Neural crest cell (in vitro differentiated cells): ENCODE data around the gene PDHX. TPM values are rescaled to one million over a fixed set of nuclear protein-coding genes. Genes with fewer than 3 reads are reported as not detected.

Experiments used
- DNase-seq: peaks from one replicate; pipeline ENCODE4 v3.0.0; 2021; ENCODE audit warnings: low read depth, mixed read lengths, low spot score
- H3K27ac Mint-ChIP-seq: one replicate; pipeline ENCODE4 v1.8.0; 2021; ENCODE audit warnings: mild to moderate bottlenecking, mixed read lengths; ENCODE audit not compliant: unreplicated experiment
- H3K27me3 Mint-ChIP-seq: 2 replicates; pipeline ENCODE4 v1.8.0; 2021; ENCODE audit warnings: low read depth, mild to moderate bottlenecking, mixed read lengths
- H3K36me3 Mint-ChIP-seq: 2 replicates; pipeline ENCODE4 v1.8.0; 2021; ENCODE audit warnings: low read depth, mild to moderate bottlenecking, mixed read lengths
- H3K4me1 Mint-ChIP-seq: 2 replicates; pipeline ENCODE4 v1.8.0; 2021; ENCODE audit warnings: mixed read lengths
- H3K4me3 Mint-ChIP-seq: one replicate; pipeline ENCODE4 v1.8.0; 2021; ENCODE audit warnings: mild to moderate bottlenecking, mixed read lengths
- H3K9me3 Mint-ChIP-seq: 2 replicates; pipeline ENCODE4 v1.8.0; 2021; ENCODE audit warnings: mixed read lengths
- total RNA-seq: library from RNA; stranded (reverse); gene quantifications from 2 replicates; pipeline ENCODE4 v1.2.1, GENCODE V29; 2021
- TF ChIP-seq, protein P1 (sequence below): fragments of 200-600 bp; sonication (generic); conservative IDR thresholded peaks from 2 replicates; pipeline ENCODE4 v1.5.0; 2021; ENCODE audit warnings: antibody characterized with exemption, mild to moderate bottlenecking

Gene PDHX
- total RNA-seq, 1 donor from 2014 or later, result 38.6 TPM

DNA sequence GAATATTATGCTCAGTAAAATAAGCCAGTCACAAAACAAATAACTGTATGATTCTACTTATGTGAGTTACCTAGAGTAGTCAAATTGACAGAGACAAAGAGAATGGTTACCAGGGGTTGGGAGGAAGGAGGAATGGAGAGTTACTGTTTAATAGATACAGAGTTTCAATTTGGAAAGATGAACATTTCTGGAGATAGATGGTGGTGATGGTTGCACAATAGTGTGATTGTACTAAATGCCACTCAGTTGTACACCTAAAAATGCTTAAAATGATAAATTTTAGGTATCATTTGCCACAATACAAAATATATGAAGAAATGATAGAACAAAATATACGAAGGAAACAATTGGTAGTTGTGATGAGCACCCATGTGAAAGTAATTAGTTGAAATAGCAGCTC is 43.4 kb downstream of the PDHX start:
- Mint-ChIP-seq H3K4me1 (no peaks in the 10 kb centered on the region), H3K27ac (no peak overlapping the region)

DNA sequence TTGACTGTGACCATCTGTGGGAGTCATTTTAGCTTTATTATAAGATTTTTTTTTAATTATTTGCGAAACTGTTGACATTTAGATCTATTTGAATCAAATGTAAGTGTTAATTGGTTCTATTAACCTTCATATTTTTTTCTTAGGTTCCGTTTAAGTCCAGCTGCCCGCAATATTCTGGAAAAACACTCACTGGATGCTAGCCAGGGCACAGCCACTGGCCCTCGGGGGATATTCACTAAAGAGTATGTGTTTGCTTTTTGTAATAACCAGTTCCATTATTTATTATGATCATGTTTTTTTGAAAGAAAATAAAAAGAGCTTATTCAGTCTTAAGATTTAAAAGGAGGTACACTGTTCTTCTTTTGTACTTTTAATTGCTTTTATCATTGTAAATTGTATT is 43.9 kb downstream of the PDHX start:
- no peaks in the 10 kb centered on the region for H3K9me3 Mint-ChIP-seq
- TF ChIP-seq, protein P1, sequence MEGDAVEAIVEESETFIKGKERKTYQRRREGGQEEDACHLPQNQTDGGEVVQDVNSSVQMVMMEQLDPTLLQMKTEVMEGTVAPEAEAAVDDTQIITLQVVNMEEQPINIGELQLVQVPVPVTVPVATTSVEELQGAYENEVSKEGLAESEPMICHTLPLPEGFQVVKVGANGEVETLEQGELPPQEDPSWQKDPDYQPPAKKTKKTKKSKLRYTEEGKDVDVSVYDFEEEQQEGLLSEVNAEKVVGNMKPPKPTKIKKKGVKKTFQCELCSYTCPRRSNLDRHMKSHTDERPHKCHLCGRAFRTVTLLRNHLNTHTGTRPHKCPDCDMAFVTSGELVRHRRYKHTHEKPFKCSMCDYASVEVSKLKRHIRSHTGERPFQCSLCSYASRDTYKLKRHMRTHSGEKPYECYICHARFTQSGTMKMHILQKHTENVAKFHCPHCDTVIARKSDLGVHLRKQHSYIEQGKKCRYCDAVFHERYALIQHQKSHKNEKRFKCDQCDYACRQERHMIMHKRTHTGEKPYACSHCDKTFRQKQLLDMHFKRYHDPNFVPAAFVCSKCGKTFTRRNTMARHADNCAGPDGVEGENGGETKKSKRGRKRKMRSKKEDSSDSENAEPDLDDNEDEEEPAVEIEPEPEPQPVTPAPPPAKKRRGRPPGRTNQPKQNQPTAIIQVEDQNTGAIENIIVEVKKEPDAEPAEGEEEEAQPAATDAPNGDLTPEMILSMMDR, result no peak
- no peak overlapping the region for H3K4me3 Mint-ChIP-seq
- no peak for DNase-seq
- H3K27me3 Mint-ChIP-seq, result no peaks in the 10 kb centered on the region
- H3K36me3 Mint-ChIP-seq, result peaks cover 10% of the 10 kb centered on the region
- no peaks in the 10 kb centered on the region for H3K4me1 Mint-ChIP-seq
- no peak overlapping the region for H3K27ac Mint-ChIP-seq

More for the DNA sequence above, 43.4 kb downstream of the PDHX start:
- Mint-ChIP-seq H3K9me3 (no peaks in the 10 kb centered on the region), H3K36me3 (peaks cover 7% of the 10 kb centered on the region), H3K27me3 (no peaks in the 10 kb centered on the region), H3K4me3 (no peak overlapping the region)
- TF ChIP-seq, protein P1, result no peak
- no peak for DNase-seq

DNA sequence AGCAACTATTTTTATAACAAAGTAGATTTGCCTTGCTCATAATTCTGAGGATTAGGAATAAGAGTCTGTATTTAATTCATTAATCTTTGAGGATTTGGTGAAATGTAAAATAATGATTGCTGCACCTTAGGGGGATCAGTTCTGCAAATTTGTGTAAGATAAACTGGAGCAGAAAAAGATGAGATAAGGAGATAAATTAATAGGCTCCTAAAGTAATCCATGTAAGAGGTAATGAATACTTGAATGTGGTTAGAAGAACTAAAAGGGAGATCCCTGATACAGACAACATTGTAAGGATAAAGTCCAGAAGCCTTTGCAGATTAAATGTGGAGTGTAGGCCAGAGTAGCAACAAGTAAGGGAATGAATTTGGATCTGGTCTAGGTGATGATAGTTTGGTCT is 45.6 kb downstream of the PDHX start:
- Mint-ChIP-seq H3K4me3 (no peak overlapping the region), H3K27ac (no peak overlapping the region), H3K36me3 (peaks cover 12% of the 10 kb centered on the region), H3K4me1 (no peaks in the 10 kb centered on the region), H3K9me3 (no peaks in the 10 kb centered on the region), H3K27me3 (no peaks in the 10 kb centered on the region)
- TF ChIP-seq, protein P1, result no peak
- no peak for DNase-seq

DNA sequence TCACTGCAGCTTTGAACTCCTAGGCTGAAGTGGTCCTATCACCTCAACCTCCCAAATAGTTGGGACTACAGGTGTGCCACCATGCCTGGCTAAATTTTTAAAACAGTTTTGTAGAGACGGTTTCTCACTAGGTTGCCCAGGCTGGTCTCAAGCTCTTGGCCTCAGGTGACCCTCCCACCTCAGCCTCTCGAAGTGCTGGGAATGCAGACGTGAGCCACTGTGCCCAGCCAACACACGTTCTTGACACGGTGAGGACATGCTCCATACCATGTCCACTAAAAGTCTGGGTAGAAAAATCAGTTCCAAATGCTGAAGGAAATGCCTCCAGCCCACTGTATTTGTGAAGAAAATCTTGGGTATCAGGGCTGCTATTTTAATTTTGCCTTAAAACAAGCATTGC is 46.9 kb downstream of the PDHX start:
- H3K27ac Mint-ChIP-seq, result no peak overlapping the region
- no peak for DNase-seq
- TF ChIP-seq, protein P1, result no peak
- peaks cover 13% of the 10 kb centered on the region for H3K36me3 Mint-ChIP-seq
- H3K9me3 Mint-ChIP-seq, result no peaks in the 10 kb centered on the region
- no peak overlapping the region for H3K4me3 Mint-ChIP-seq
- H3K4me1 Mint-ChIP-seq, result no peaks in the 10 kb centered on the region
- H3K27me3 Mint-ChIP-seq, result no peaks in the 10 kb centered on the region

DNA sequence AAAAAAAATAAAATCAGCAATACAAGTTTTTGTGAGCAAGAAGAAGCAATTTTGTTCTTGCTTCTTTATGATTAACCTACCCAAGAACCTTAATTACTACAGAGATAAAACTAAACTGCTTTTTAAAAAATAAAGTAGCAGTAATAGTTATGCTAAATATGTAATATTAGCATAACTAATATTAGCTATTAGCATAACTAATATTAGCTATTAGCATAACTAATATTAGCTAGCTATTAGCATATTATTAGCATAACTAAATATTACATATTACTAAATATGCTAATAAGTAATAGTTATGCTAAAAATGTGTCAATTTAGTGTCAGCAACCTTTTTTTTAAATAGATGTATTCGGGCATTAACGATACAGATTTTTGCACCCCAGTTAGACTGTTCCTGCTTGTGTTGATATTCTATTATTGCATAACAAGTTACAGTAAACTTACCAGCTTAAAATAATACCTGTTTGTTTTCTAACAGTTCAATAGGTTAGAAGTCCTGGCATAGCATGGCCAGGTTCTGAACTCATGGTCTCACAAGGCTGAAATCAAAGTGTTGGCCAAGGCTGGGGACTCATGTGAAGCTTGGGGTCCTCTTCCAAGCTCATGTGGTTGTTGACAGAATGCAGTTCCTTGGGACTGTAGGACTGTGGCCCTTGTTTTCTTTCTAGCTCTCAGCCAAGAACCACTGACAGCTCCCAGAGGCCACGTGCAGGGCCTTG is 48.4 kb downstream of the PDHX start:
- DNase-seq, result no peak
- no peaks in the 10 kb centered on the region for H3K27me3 Mint-ChIP-seq
- no peaks in the 10 kb centered on the region for H3K4me1 Mint-ChIP-seq
- H3K4me3 Mint-ChIP-seq, result no peak overlapping the region
- peaks cover 16% of the 10 kb centered on the region for H3K36me3 Mint-ChIP-seq
- H3K9me3 Mint-ChIP-seq, result no peaks in the 10 kb centered on the region
- H3K27ac Mint-ChIP-seq, result no peak overlapping the region
- TF ChIP-seq, protein P1, result no peak
